Mucosa of stomach (tissue), 1 donor: ENCODE measurements around the gene CER1.

Source experiments
- H3K27me3 ChIP-seq: one replicate; pipeline ENCODE4 v1.7.0; 2013; ENCODE audit warnings: mild to moderate bottlenecking, low read length; ENCODE audit not compliant: control insufficient read depth, insufficient read depth
- H3K36me3 ChIP-seq: one replicate; pipeline ENCODE4 v1.7.0; 2013; ENCODE audit warnings: low read length; ENCODE audit not compliant: control insufficient read depth, insufficient read depth
- H3K4me1 ChIP-seq: one replicate; pipeline ENCODE4 v1.7.0; 2013; ENCODE audit warnings: mild to moderate bottlenecking, low read length; ENCODE audit not compliant: control insufficient read depth, insufficient read depth
- H3K4me3 ChIP-seq: one replicate; pipeline ENCODE4 v1.7.0; 2013; ENCODE audit warnings: low read length
- H3K9ac ChIP-seq: one replicate; pipeline ENCODE4 v1.7.0; 2013; ENCODE audit warnings: mild to moderate bottlenecking, low read length, moderate library complexity
- H3K9me3 ChIP-seq: one replicate; pipeline ENCODE4 v1.7.0; 2013; ENCODE audit warnings: mild to moderate bottlenecking, low read length, moderate library complexity; ENCODE audit not compliant: control insufficient read depth
- donor health status: Pancreatic carcinoma.

CER1 gene

DNA sequence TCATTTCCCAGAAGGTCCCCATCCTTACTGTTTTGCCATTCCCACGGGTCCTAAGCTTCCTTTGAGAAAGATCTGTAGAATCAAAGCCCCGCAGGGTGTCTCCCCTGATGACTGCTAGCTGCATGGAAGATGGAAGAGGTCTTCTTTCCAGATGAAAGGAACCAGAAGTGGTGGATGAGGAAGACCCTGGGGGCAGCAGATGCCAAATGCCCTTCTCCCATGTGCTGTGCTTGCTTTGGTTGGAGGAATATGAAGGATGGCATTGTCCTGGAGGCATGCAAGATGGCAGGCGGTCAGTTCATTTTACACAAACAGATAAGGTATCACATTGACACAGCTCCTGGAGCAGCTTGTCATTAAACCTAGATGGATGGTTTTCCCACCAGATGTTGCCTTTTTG lies 25.8 kb upstream of the CER1 start:
- no peaks in the 10 kb centered on the region for H3K4me1 ChIP-seq
- no peaks in the 10 kb centered on the region for H3K9me3 ChIP-seq
- H3K27me3 ChIP-seq = no peaks in the 10 kb centered on the region
- no peaks in the 10 kb centered on the region for H3K36me3 ChIP-seq
- no peak overlapping the region for H3K4me3 ChIP-seq
- no peak overlapping the region for H3K9ac ChIP-seq

GRCh38 chr9:14747111-14747510 lies 24.6 kb upstream of the CER1 start:
- Histone ChIP-seq H3K4me1 (no peaks in the 10 kb centered on the region), H3K9me3 (no peaks in the 10 kb centered on the region), H3K27me3 (no peaks in the 10 kb centered on the region), H3K36me3 (no peaks in the 10 kb centered on the region), H3K9ac (no peak overlapping the region), H3K4me3 (no peak overlapping the region)

DNA sequence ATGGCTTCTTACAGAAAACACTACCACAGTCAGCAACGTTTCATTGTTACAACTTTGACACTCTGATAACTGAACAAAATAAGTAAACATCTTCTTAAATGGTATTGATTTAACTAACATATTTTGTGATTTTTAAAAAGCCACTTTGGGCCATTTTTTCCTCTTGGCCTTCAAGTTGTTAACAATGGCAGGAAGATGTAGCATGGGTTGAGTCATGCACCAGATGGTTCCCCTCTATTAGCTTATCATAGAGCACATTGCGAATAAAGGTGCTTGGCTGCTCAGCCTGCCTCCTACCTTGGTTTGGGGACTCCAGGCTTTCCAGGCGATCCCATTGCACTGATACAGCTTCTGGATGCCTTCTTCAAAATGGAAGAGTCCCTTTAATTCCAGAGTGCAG lies 24.1 kb upstream of the CER1 start:
- H3K27me3 ChIP-seq = no peaks in the 10 kb centered on the region
- no peaks in the 10 kb centered on the region for H3K9me3 ChIP-seq
- H3K9ac ChIP-seq = no peak overlapping the region
- no peaks in the 10 kb centered on the region for H3K36me3 ChIP-seq
- no peak overlapping the region for H3K4me3 ChIP-seq
- H3K4me1 ChIP-seq = no peaks in the 10 kb centered on the region

DNA sequence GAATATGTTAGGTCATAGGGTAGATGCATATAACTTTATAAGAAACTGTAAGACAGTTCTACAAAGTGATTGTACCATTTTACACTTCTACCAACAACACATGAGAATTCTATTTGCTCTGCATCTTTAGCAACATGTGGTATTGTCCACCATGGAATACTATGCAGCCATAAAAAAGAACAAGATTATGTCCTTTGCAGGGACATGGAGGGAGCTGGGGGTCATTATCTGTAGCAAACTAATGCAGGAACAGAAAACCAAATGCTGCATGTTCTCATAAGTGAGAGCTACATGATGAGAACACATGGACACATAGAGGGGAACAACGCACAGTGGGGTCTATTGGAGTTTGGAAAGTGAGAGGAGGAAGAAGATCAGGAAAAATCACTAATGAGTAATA lies 22.2 kb upstream of the CER1 start:
- Histone ChIP-seq H3K27me3 (no peaks in the 10 kb centered on the region), H3K4me3 (no peak overlapping the region), H3K4me1 (no peaks in the 10 kb centered on the region), H3K36me3 (no peaks in the 10 kb centered on the region), H3K9ac (no peak overlapping the region), H3K9me3 (no peaks in the 10 kb centered on the region)

DNA sequence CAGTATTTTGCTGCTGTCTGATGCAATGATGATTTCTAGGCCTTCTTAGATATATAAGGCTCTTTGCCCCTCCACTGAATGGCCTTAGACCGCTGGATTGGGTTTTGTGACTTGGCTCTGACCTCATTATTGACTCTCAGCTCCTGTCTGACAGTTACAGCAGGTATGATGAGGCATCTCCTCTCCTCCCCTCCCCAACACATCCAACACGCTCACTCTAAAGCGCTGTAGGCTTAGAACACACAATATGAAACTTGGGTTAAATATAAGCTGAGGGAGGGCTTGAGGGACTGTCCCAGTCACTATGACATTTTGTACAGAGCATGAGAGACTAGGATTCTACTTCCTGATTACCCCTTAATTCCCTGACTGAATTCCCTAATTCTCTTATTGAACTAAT lies 18.8 kb upstream of the CER1 start:
- Histone ChIP-seq H3K9ac (no peak overlapping the region), H3K4me3 (no peak overlapping the region), H3K36me3 (no peaks in the 10 kb centered on the region), H3K4me1 (no peaks in the 10 kb centered on the region), H3K27me3 (no peaks in the 10 kb centered on the region), H3K9me3 (no peaks in the 10 kb centered on the region)

DNA sequence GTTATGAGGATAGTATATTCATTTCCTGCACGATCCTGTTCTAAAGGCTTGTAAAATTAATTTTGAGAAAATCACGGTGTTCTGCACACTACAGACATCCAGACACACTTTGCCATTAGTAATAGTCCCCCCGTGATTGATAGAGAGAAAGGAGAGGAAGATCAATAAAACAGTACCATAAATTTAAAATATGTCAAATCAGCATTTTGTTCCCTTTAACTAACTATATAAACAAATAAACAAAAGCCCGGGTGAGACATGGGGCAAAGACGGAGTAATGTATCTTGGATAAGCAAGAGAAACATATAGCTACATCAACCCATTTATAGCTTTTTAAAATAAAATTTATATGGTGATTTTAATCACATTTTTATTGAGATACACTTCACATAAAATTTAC lies 10.6 kb upstream of the CER1 start:
- Histone ChIP-seq H3K9me3 (no peaks in the 10 kb centered on the region), H3K36me3 (no peaks in the 10 kb centered on the region), H3K27me3 (no peaks in the 10 kb centered on the region), H3K4me3 (no peak overlapping the region), H3K9ac (no peak overlapping the region), H3K4me1 (no peaks in the 10 kb centered on the region)

- Histone ChIP-seq H3K27me3 (no peaks in the 10 kb centered on the region), H3K9me3 (no peaks in the 10 kb centered on the region), H3K36me3 (no peaks in the 10 kb centered on the region), H3K9ac (no peak overlapping the region), H3K4me1 (no peaks in the 10 kb centered on the region), H3K4me3 (no peak overlapping the region)
Observed at GRCh38 chr9:14731294-14731981, 8.9 kb upstream of the CER1 start.

DNA sequence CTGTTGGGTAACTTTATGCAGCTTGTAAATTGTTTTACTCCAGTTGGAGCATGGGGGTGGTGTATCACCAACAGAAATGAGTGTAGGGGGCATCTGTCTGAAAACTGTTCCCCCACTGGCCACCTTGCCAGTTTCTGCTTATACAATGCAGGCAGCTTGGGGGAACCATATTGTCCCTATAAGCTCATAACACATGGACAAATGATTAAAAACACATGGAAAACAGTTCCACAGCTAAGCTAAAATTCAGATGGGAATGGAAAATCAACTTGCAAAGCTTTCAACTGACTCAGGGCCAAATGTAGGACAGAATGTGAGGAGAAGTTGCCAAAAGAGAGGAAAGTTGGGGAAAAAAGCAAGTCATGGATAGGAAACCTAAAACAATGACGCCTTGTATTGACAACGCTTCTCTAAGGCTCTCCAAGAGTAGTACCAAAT lies 7.9 kb upstream of the CER1 start:
- Histone ChIP-seq H3K4me3 (no peak overlapping the region), H3K27me3 (no peaks in the 10 kb centered on the region), H3K9ac (no peak overlapping the region), H3K36me3 (no peaks in the 10 kb centered on the region), H3K4me1 (no peaks in the 10 kb centered on the region), H3K9me3 (no peaks in the 10 kb centered on the region)

DNA sequence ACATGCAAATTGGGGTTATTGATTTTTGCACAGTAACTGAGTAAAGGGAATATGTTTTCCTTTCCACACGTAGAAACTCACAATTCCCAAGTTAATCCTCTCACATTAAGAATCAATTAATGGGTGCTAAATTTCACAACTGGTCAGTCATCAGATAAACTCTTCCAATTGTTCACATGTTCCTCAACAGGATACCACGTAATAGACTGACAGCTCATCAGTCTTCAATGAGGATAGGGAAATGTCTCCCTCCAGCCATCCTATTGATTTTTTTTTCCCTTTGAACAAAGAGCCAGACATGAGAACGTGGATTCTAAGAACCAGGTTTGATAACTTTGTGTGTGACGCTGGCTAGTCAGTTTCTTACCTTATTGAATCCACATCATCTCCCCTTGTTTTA lies 768 bp upstream of the CER1 start:
- H3K4me3 ChIP-seq = no peak overlapping the region
- H3K4me1 ChIP-seq = no peaks in the 10 kb centered on the region
- no peaks in the 10 kb centered on the region for H3K36me3 ChIP-seq
- no peak overlapping the region for H3K9ac ChIP-seq
- no peaks in the 10 kb centered on the region for H3K27me3 ChIP-seq
- no peaks in the 10 kb centered on the region for H3K9me3 ChIP-seq

DNA sequence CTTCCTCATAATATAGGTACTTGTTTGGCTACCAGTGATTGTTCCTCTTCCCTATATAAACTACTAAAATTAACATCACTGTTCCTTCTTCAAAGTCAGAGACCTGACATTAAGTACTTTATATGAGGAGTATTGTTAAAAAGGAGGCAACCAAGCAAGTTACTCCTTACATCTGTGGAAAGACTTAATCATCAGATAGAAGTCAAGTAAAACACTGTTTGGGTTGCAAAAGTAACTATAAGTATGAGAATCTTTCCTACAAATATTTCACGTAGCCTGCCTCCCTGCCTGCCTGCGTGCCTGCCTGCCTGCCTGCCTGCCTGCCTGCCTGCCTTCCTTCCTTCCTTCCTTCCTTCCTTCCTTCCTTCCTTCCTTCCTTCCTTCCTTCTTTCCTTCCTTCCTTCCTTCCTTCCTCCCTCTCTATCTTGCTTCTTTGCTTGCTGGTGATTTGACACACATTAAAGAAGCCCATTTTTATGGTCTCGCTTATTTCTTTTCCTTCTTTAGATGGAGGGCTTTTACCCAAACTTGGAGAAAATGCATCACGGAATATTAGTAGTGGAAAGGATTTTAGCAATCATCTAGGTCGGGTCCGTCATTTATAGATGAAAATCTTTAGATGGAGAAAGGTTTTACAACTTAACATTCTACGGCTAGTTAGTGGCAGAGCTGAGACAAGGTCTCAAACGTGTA lies 3.2 kb downstream of the CER1 start:
- H3K9ac ChIP-seq = no peak overlapping the region
- no peak overlapping the region for H3K4me3 ChIP-seq
- H3K27me3 ChIP-seq = no peaks in the 10 kb centered on the region
- no peaks in the 10 kb centered on the region for H3K9me3 ChIP-seq
- H3K4me1 ChIP-seq = no peaks in the 10 kb centered on the region
- no peaks in the 10 kb centered on the region for H3K36me3 ChIP-seq

DNA sequence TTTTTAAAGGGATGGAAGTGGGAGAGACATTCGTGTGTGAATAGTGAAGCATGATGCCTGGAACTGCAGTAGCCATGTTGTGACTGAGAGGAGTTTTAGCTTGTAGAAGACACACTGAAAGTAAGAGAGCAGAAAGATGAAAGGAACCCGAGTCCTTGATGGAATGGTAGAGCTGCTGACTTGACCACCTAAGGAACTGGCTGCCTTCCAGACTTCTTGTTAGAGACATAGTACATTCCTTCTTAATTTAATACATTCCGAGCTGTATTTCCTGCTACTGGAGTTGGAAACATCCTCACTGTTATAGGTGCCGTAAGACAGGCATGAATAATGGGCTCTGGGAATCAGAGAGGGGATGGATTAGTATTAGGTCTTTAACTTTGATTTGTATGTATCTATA lies 7.4 kb downstream of the CER1 start:
- no peaks in the 10 kb centered on the region for H3K9me3 ChIP-seq
- H3K4me1 ChIP-seq = no peaks in the 10 kb centered on the region
- H3K27me3 ChIP-seq = no peaks in the 10 kb centered on the region
- no peak overlapping the region for H3K9ac ChIP-seq
- H3K4me3 ChIP-seq = no peak overlapping the region
- H3K36me3 ChIP-seq = no peaks in the 10 kb centered on the region

DNA sequence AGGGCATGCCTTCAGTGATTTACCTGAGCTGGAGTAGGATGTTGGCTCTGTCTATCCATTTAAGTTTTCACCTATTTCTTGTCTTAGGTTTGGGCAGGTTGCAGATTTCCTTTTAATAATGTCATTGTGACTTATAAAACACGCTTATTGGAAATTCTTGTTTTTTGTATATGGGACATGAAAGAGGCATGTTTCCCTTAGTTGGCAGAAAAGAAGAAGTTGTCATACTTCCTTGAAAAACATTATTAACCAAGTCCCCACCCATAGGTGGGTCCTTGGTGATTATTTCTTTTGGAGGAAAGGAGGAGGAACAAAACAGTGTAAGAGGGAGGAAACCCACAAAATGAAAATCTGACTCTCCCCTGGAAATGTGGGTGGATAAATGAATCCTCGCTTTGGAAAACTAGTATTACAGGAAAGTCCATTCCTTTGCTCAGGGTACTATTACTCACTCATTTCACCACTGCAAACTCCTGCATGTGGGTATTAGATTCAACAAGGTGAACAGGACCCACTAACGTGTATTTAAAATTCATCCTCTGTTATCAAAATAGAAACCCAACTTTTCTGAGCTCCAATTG lies 9.3 kb downstream of the CER1 start:
- H3K4me1 ChIP-seq = no peaks in the 10 kb centered on the region
- H3K9ac ChIP-seq = no peak overlapping the region
- H3K36me3 ChIP-seq = no peaks in the 10 kb centered on the region
- no peaks in the 10 kb centered on the region for H3K9me3 ChIP-seq
- H3K4me3 ChIP-seq = no peak overlapping the region
- no peaks in the 10 kb centered on the region for H3K27me3 ChIP-seq
